SK-N-SH treated with all-trans-retinoic acid at 6 μM for 48 hours (cell line): Measurements from ENCODE around the gene ZNF473.

Experiments used
- ATAC-seq: fragments of 200-7000 bp; cut with Tn5 transposase; 3 replicates; pipeline ENCODE4 v1.9.1; 2020; ENCODE audit warnings: mild to moderate bottlenecking, moderate library complexity
- ARNTL ChIP-seq: fragments of 450-650 bp; formaldehyde crosslinking; IDR thresholded peaks from 2 replicates; pipeline ENCODE4 v1.5.0; 2020; ENCODE audit warnings: low read depth, mild to moderate bottlenecking, moderate library complexity, borderline replicate concordance
- BACH2 ChIP-seq: fragments of 250-450 bp; sonication (Bioruptor Pico); IDR thresholded peaks from 2 replicates; pipeline ENCODE4 v1.9.0; 2021; ENCODE audit warnings: mild to moderate bottlenecking, borderline replicate concordance
- CSDC2 ChIP-seq: fragments of 250-450 bp; sonication (Bioruptor Pico); IDR thresholded peaks from 2 replicates; pipeline ENCODE4 v1.5.0; 2020; ENCODE audit warnings: mild to moderate bottlenecking, moderate library complexity
- ESRRG ChIP-seq: fragments of 250-450 bp; sonication (Bioruptor Pico); IDR thresholded peaks from 2 replicates; pipeline ENCODE4 v1.6.1; 2021; ENCODE audit warnings: mild to moderate bottlenecking
- OSR1 ChIP-seq: fragments of 250-450 bp; sonication (Bioruptor Pico); IDR thresholded peaks from 2 replicates; pipeline ENCODE4 v1.8.0; 2022; ENCODE audit warnings: moderate library complexity, mild to moderate bottlenecking, inconsistent platforms
- PPARA ChIP-seq: fragments of 250-450 bp; sonication (Bioruptor Pico); IDR thresholded peaks from 2 replicates; pipeline ENCODE4 v1.5.0; 2020; ENCODE audit warnings: mild to moderate bottlenecking, borderline replicate concordance
- RARB ChIP-seq: fragments of 250-450 bp; sonication (Bioruptor Pico); IDR thresholded peaks from 2 replicates; pipeline ENCODE4 v1.8.0; 2021; ENCODE audit warnings: mild to moderate bottlenecking, moderate library complexity
- SNAI2 ChIP-seq: fragments of 250-450 bp; sonication (Bioruptor Pico); IDR thresholded peaks from 2 replicates; pipeline ENCODE4 v1.5.0; 2020; ENCODE audit warnings: mild to moderate bottlenecking, moderate library complexity
- TOX ChIP-seq: fragments of 250-450 bp; sonication (Bioruptor Pico); IDR thresholded peaks from 2 replicates; pipeline ENCODE4 v1.8.0; 2021; ENCODE audit warnings: mild to moderate bottlenecking, moderate library complexity, borderline replicate concordance
- ZC3H10 ChIP-seq: fragments of 250-450 bp; sonication (Bioruptor Pico); IDR thresholded peaks from 2 replicates; pipeline ENCODE4 v1.5.1; 2021; ENCODE audit warnings: mild to moderate bottlenecking, moderate library complexity
- ZFP3 ChIP-seq: fragments of 250-450 bp; sonication (Bioruptor Pico); IDR thresholded peaks from 2 replicates; pipeline ENCODE4 v1.5.0; 2020; ENCODE audit warnings: mild to moderate bottlenecking, moderate library complexity
- ZFP30 ChIP-seq: fragments of 450-650 bp; formaldehyde crosslinking; IDR thresholded peaks from 2 replicates; pipeline ENCODE4 v1.5.0; 2022; ENCODE audit warnings: mild to moderate bottlenecking, moderate library complexity
- ZNF565 ChIP-seq: fragments of 450-650 bp; formaldehyde crosslinking; conservative IDR thresholded peaks from 2 replicates; pipeline ENCODE4 v1.5.0; 2020; ENCODE audit warnings: low read depth, mild to moderate bottlenecking, moderate library complexity
- ZNF70 ChIP-seq: fragments of 450-650 bp; formaldehyde crosslinking; IDR thresholded peaks from 2 replicates; pipeline ENCODE4 v1.5.0; 2020; ENCODE audit warnings: mild to moderate bottlenecking, moderate library complexity
- ZNF8 ChIP-seq: fragments of 450-650 bp; formaldehyde crosslinking; IDR thresholded peaks from 2 replicates; pipeline ENCODE4 v1.5.0; 2020; ENCODE audit warnings: mild to moderate bottlenecking, moderate library complexity
- TF ChIP-seq, protein P1 (sequence below): fragments of 250-450 bp; sonication (Bioruptor Pico); IDR thresholded peaks from 2 replicates; pipeline ENCODE4 v1.8.0; 2021; ENCODE audit warnings: low read depth, mild to moderate bottlenecking, moderate library complexity, borderline replicate concordance
- TF ChIP-seq, protein P2 (sequence below): fragments of 250-450 bp; sonication (Bioruptor Pico); IDR thresholded peaks from 2 replicates; pipeline ENCODE4 v1.5.1; 2021; ENCODE audit warnings: mild to moderate bottlenecking, moderate library complexity
- TF ChIP-seq, protein P3 (sequence below): fragments of 250-450 bp; sonication (Bioruptor Pico); IDR thresholded peaks from 2 replicates; pipeline ENCODE4 v1.5.0; 2020; ENCODE audit warnings: mild to moderate bottlenecking, moderate library complexity
- TF ChIP-seq, protein P4 (sequence below): fragments of 250-450 bp; sonication (Bioruptor Pico); IDR thresholded peaks from 2 replicates; pipeline ENCODE4 v1.8.0; 2020; ENCODE audit warnings: mild to moderate bottlenecking, moderate library complexity, borderline replicate concordance

The ZNF473 gene

DNA sequence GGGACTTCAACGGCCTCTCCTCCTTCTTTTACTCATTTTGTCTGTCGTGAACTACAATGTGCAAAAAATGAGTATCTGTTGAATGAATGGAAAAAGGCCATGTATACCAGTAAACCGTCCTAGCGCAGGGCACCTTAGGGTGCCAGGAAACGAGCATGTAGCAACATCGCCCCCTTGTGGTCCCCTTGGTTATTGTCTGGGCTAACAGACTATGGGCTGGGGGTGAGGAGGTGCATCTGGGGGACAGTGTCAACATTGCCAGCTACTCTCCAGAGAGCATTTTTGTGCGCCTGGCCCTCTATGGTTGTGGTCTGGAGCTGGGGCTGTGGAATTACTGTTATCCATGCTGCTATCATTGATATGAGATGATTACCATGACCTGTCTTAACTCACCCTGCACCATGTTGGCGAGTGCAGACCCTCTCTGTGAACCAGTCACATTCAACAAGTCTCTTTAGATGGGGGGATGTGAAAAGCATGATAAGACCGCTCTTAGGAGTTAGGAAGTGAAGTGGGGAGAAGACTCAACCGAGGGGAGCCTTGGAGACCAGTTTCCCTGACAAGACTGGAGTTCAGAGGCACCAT lies 42.1 kb upstream of the ZNF473 start:
- peak; percentile 78 for ATAC-seq
- no peak for TF ChIP-seq ZFP30 (CRISPR knock-in tag)
- no peak for TF ChIP-seq ZNF70 (CRISPR knock-in tag)
- TF ChIP-seq, protein P1, sequence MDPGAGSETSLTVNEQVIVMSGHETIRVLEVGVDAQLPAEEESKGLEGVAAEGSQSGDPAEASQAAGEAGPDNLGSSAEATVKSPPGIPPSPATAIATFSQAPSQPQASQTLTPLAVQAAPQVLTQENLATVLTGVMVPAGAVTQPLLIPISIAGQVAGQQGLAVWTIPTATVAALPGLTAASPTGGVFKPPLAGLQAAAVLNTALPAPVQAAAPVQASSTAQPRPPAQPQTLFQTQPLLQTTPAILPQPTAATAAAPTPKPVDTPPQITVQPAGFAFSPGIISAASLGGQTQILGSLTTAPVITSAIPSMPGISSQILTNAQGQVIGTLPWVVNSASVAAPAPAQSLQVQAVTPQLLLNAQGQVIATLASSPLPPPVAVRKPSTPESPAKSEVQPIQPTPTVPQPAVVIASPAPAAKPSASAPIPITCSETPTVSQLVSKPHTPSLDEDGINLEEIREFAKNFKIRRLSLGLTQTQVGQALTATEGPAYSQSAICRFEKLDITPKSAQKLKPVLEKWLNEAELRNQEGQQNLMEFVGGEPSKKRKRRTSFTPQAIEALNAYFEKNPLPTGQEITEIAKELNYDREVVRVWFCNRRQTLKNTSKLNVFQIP (CRISPR knock-in tag) = no peak
- TF ChIP-seq, protein P2, sequence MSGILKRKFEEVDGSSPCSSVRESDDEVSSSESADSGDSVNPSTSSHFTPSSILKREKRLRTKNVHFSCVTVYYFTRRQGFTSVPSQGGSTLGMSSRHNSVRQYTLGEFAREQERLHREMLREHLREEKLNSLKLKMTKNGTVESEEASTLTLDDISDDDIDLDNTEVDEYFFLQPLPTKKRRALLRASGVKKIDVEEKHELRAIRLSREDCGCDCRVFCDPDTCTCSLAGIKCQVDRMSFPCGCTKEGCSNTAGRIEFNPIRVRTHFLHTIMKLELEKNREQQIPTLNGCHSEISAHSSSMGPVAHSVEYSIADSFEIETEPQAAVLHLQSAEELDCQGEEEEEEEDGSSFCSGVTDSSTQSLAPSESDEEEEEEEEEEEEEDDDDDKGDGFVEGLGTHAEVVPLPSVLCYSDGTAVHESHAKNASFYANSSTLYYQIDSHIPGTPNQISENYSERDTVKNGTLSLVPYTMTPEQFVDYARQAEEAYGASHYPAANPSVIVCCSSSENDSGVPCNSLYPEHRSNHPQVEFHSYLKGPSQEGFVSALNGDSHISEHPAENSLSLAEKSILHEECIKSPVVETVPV (CRISPR knock-in tag) = no peak
- TF ChIP-seq ARNTL (CRISPR knock-in tag) = no peak
- TF ChIP-seq SNAI2 = no peak
- TF ChIP-seq CSDC2 (CRISPR knock-in tag) = no peak
- TF ChIP-seq TOX (CRISPR knock-in tag) = no peak
- TF ChIP-seq PPARA (CRISPR knock-in tag) = no peak
- TF ChIP-seq, protein P3, sequence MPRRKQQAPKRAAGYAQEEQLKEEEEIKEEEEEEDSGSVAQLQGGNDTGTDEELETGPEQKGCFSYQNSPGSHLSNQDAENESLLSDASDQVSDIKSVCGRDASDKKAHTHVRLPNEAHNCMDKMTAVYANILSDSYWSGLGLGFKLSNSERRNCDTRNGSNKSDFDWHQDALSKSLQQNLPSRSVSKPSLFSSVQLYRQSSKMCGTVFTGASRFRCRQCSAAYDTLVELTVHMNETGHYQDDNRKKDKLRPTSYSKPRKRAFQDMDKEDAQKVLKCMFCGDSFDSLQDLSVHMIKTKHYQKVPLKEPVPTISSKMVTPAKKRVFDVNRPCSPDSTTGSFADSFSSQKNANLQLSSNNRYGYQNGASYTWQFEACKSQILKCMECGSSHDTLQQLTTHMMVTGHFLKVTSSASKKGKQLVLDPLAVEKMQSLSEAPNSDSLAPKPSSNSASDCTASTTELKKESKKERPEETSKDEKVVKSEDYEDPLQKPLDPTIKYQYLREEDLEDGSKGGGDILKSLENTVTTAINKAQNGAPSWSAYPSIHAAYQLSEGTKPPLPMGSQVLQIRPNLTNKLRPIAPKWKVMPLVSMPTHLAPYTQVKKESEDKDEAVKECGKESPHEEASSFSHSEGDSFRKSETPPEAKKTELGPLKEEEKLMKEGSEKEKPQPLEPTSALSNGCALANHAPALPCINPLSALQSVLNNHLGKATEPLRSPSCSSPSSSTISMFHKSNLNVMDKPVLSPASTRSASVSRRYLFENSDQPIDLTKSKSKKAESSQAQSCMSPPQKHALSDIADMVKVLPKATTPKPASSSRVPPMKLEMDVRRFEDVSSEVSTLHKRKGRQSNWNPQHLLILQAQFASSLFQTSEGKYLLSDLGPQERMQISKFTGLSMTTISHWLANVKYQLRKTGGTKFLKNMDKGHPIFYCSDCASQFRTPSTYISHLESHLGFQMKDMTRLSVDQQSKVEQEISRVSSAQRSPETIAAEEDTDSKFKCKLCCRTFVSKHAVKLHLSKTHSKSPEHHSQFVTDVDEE = no peak
- no peak for TF ChIP-seq BACH2 (CRISPR knock-in tag)
- no peak for TF ChIP-seq ZNF8 (CRISPR knock-in tag)
- TF ChIP-seq, protein P4, sequence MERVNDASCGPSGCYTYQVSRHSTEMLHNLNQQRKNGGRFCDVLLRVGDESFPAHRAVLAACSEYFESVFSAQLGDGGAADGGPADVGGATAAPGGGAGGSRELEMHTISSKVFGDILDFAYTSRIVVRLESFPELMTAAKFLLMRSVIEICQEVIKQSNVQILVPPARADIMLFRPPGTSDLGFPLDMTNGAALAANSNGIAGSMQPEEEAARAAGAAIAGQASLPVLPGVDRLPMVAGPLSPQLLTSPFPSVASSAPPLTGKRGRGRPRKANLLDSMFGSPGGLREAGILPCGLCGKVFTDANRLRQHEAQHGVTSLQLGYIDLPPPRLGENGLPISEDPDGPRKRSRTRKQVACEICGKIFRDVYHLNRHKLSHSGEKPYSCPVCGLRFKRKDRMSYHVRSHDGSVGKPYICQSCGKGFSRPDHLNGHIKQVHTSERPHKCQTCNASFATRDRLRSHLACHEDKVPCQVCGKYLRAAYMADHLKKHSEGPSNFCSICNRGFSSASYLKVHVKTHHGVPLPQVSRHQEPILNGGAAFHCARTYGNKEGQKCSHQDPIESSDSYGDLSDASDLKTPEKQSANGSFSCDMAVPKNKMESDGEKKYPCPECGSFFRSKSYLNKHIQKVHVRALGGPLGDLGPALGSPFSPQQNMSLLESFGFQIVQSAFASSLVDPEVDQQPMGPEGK (CRISPR knock-in tag) = no peak

DNA sequence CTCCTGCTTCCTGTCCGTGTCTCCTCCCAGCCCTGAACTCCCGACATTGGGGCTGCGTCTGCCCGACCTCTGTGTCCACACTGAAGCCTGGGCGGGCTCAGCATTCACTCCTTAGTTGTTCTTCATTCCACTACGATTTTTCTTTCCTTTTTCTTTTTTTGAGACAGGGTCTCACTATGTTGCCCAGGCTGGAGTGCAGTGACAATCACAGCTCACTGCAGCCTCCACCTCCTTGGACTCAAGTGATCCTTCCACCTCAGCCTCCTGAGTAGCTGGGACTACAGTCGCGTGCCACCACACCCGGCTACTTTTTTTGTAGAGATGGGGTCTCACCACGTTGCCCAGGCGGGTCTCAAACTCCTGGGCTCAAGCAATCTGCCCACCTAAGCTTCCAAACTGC lies 41.3 kb upstream of the ZNF473 start:
- TF ChIP-seq BACH2 (CRISPR knock-in tag) (no peak), ESRRG (CRISPR knock-in tag) (no peak), SNAI2 (no peak), CSDC2 (CRISPR knock-in tag) (no peak), ZFP3 (no peak), RARB (CRISPR knock-in tag) (no peak), ZC3H10 (CRISPR knock-in tag) (no peak), ZNF8 (CRISPR knock-in tag) (no peak), OSR1 (no peak), TOX (CRISPR knock-in tag) (no peak), ZNF565 (CRISPR knock-in tag) (no peak), PPARA (CRISPR knock-in tag) (no peak)
- TF ChIP-seq, protein P4 (CRISPR knock-in tag) = no peak
- TF ChIP-seq, protein P2 (CRISPR knock-in tag) = no peak
- TF ChIP-seq, protein P1 (CRISPR knock-in tag) = no peak
- ATAC-seq = no peak
